HepG2 (cell line): Measurements from ENCODE around the gene CTPS2. TPM values are rescaled to one million over a fixed set of nuclear protein-coding genes. Genes with fewer than 3 reads are reported as not detected.

Source experiments
- CENPX ChIP-seq: sonication (generic); formaldehyde crosslinking; IDR thresholded peaks from 2 replicates; pipeline ENCODE4 v1.9.0; 2021; ENCODE audit warnings: mild to moderate bottlenecking, missing genetic modification reagents, moderate library complexity
- KDM5B ChIP-seq: sonication (generic); formaldehyde crosslinking; IDR thresholded peaks from 2 replicates; pipeline ENCODE4 v1.4.0; 2020; ENCODE audit warnings: missing genetic modification reagents, mild to moderate bottlenecking, borderline replicate concordance
- SIN3B ChIP-seq: fragments of 150-350 bp; IDR thresholded peaks from 2 replicates; pipeline ENCODE4 v1.6.1; 2014; ENCODE audit warnings: low read length
- ZNF10 ChIP-seq: sonication (generic); formaldehyde crosslinking; IDR thresholded peaks from 2 replicates; pipeline ENCODE4 v1.4.0; 2020; ENCODE audit warnings: mild to moderate bottlenecking, low read depth, missing genetic modification reagents, borderline replicate concordance
- ZNF224 ChIP-seq: sonication (generic); formaldehyde crosslinking; IDR thresholded peaks from 2 replicates; pipeline ENCODE4 v1.5.0; 2020; ENCODE audit warnings: mild to moderate bottlenecking, missing genetic modification reagents
- ZNF260 ChIP-seq: sonication (generic); formaldehyde crosslinking; IDR thresholded peaks from 2 replicates; pipeline ENCODE4 v1.4.0; 2020; ENCODE audit warnings: missing genetic modification reagents, low read depth, mild to moderate bottlenecking, borderline replicate concordance
- ZNF44 ChIP-seq: sonication (generic); formaldehyde crosslinking; IDR thresholded peaks from 2 replicates; pipeline ENCODE4 v1.5.1; 2020; ENCODE audit warnings: mild to moderate bottlenecking, missing genetic modification reagents
- ZNF878 ChIP-seq: sonication (generic); formaldehyde crosslinking; IDR thresholded peaks from 2 replicates; pipeline ENCODE4 v1.8.1; 2023; ENCODE audit warnings: mild to moderate bottlenecking, missing genetic modification reagents, moderate library complexity
- polyA plus RNA-seq, 8 experiments: library from polyadenylated mRNA; depleted of rRNA in 3 of 8; stranded (reverse) in 7 of 8; unstranded in 1 of 8; fragments of >200 nt; fragmentation: Illumina TruSeq in 4 of 8; extraction: Trizol in 4 of 8; gene quantifications; 2 replicates each; pipeline versions ENCODE4 v1.2.1 to v1.2.3, GENCODE V29; 2011 to 2016; ENCODE audit warnings: low read depth in 4 of 8, missing spikeins in 1 of 8, mixed read lengths in 1 of 8; ENCODE audit not compliant: insufficient read depth in 1 of 8
- total RNA-seq, 5 experiments: library from RNA; depleted of rRNA; stranded (reverse); fragments of >200 nt; fragmentation: Illumina TruSeq; extraction: Trizol; gene quantifications; 2 replicates each; pipeline ENCODE4 v1.2.3, GENCODE V29; 2016; ENCODE audit warnings: low read depth in 1 of 5
- TF ChIP-seq, protein P1 (sequence below): sonication (generic); formaldehyde crosslinking; IDR thresholded peaks from 2 replicates; pipeline ENCODE4 v1.4.0; 2020; ENCODE audit warnings: mild to moderate bottlenecking, missing genetic modification reagents
- TF ChIP-seq, protein P2 (sequence below): sonication (generic); formaldehyde crosslinking; IDR thresholded peaks from 2 replicates; pipeline ENCODE4 v1.8.1; 2023; ENCODE audit warnings: mild to moderate bottlenecking, inconsistent platforms, moderate library complexity, missing genetic modification reagents, borderline replicate concordance
- TF ChIP-seq, protein P3 (sequence below), 2 experiments: fragments of 450-650 bp in 1 of 2; sonication (generic) in 1 of 2; formaldehyde crosslinking; IDR thresholded peaks; 2 replicates each; pipeline versions ENCODE4 v1.5.0 to v1.8.0; 2020 to 2022; ENCODE audit warnings: mild to moderate bottlenecking in 1 of 2, missing genetic modification reagents in 1 of 2
- TF ChIP-seq, protein P4 (sequence below): IDR thresholded peaks from 2 replicates; pipeline ENCODE4 v1.6.1; 2016

CTPS2 gene
- total and polyA plus RNA-seq, 2 of the 13 experiments (the other 11 are each of a cell fraction or from before 2014, with no cell fraction given), result 10.3 to 26.1 TPM

DNA sequence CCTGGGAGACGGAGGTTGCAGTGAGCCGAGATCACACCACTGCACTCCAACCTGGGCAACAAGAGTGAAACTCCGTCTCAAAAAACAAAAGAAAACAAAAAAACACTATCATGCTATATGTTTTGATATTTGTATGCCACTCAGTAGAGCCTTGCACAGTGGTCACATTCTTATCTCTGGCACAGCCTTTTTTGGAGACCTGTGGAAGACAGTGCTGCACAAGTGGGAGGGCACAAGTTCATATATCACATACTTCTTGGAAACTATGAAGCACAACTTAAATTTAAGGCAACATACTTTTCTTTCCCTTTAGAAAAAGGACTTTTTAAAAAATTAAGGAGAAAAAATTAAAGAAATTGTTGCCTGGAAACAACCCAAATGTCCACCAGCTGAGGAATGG lies 76.9 kb downstream of the CTPS2 start (continued):
- TF ChIP-seq ZNF878 (no peak), ZNF224 (no peak), ZNF10 (no peak), SIN3B (no peak), ZNF44 (no peak), KDM5B (CRISPR knock-in tag) (no peak), ZNF260 (CRISPR knock-in tag) (no peak), CENPX (CRISPR knock-in tag) (no peak)
- TF ChIP-seq, protein P1, sequence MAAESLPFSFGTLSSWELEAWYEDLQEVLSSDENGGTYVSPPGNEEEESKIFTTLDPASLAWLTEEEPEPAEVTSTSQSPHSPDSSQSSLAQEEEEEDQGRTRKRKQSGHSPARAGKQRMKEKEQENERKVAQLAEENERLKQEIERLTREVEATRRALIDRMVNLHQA (CRISPR knock-in tag), result no peak
- TF ChIP-seq, protein P2, sequence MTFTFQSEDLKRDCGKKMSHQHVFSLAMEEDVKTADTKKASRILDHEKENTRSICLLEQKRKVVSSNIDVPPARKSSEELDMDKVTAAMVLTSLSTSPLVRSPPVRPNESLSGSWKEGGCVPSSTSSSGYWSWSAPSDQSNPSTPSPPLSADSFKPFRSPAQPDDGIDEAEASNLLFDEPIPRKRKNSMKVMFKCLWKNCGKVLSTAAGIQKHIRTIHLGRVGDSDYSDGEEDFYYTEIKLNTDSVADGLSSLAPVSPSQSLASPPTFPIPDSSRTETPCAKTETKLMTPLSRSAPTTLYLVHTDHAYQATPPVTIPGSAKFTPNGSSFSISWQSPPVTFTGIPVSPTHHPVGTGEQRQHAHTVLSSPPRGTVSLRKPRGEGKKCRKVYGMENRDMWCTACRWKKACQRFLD (CRISPR knock-in tag), result no peak
- TF ChIP-seq, protein P3, sequence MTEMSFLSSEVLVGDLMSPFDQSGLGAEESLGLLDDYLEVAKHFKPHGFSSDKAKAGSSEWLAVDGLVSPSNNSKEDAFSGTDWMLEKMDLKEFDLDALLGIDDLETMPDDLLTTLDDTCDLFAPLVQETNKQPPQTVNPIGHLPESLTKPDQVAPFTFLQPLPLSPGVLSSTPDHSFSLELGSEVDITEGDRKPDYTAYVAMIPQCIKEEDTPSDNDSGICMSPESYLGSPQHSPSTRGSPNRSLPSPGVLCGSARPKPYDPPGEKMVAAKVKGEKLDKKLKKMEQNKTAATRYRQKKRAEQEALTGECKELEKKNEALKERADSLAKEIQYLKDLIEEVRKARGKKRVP (CRISPR knock-in tag; IDR thresholded peaks at IDR 0.05), result no peak
- TF ChIP-seq, protein P4, sequence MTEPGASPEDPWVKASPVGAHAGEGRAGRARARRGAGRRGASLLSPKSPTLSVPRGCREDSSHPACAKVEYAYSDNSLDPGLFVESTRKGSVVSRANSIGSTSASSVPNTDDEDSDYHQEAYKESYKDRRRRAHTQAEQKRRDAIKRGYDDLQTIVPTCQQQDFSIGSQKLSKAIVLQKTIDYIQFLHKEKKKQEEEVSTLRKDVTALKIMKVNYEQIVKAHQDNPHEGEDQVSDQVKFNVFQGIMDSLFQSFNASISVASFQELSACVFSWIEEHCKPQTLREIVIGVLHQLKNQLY (CRISPR knock-in tag), result no peak
